HEK293T (cell line): ENCODE results near the gene CMTM2.

Source experiments
- CTCF ChIA-PET: fragments of 350-600 bp; formaldehyde crosslinking; extraction: SDS; loops from one replicate; lab custom pipeline; 2021; ENCODE audit warnings: antibody characterized with exemption, inconsistent platforms; lab: Yijun Ruan, JAX
- POLR2A ChIA-PET: fragments of 350-600 bp; formaldehyde crosslinking; extraction: SDS; loops from one replicate; lab custom pipeline; 2020; ENCODE audit warnings: antibody characterized with exemption, inconsistent platforms; lab: Yijun Ruan, JAX
- DNase-seq: peaks from one replicate; pipeline ENCODE4 v3.0.0; 2012; ENCODE audit warnings: mixed read lengths; ENCODE audit errors: extremely low spot score
- ARNT ChIP-seq: fragments of 450-650 bp; IDR thresholded peaks from 2 replicates; pipeline ENCODE4 v1.6.1; 2017; ENCODE audit warnings: mild to moderate bottlenecking
- BHLHE40 ChIP-seq: fragments of 450-650 bp; IDR thresholded peaks from 2 replicates; pipeline ENCODE4 v1.6.1; 2016; ENCODE audit warnings: mild to moderate bottlenecking, moderate library complexity, borderline replicate concordance
- CTBP1 ChIP-seq: fragments of 450-650 bp; IDR thresholded peaks from 2 replicates; pipeline ENCODE4 v1.6.1; 2016; ENCODE audit warnings: borderline replicate concordance
- ELF4 ChIP-seq: fragments of 450-650 bp; IDR thresholded peaks from 2 replicates; pipeline ENCODE4 v1.6.1; 2017; ENCODE audit warnings: antibody characterized with exemption
- FOXA1 ChIP-seq: fragments of 450-650 bp; IDR thresholded peaks from 2 replicates; pipeline ENCODE4 v1.6.1; 2016; ENCODE audit warnings: mild to moderate bottlenecking
- FOXK2 ChIP-seq: fragments of 450-650 bp; IDR thresholded peaks from 2 replicates; pipeline ENCODE4 v1.6.1; 2016; ENCODE audit warnings: mild to moderate bottlenecking
- FOXM1 ChIP-seq: fragments of 450-650 bp; IDR thresholded peaks from 2 replicates; pipeline ENCODE4 v1.6.1; 2017; ENCODE audit warnings: mild to moderate bottlenecking, borderline replicate concordance
- HDGF ChIP-seq: fragments of 450-650 bp; IDR thresholded peaks from 2 replicates; pipeline ENCODE4 v1.6.1; 2017; ENCODE audit warnings: antibody characterized with exemption, borderline replicate concordance
- L3MBTL2 ChIP-seq: fragments of 450-650 bp; conservative IDR thresholded peaks from 2 replicates; pipeline ENCODE4 v1.6.1; 2016; ENCODE audit warnings: mild to moderate bottlenecking
- LEF1 ChIP-seq: fragments of 450-650 bp; IDR thresholded peaks from 2 replicates; pipeline ENCODE4 v1.6.1; 2017; ENCODE audit warnings: mild to moderate bottlenecking, borderline replicate concordance
- NFRKB ChIP-seq: fragments of 450-650 bp; IDR thresholded peaks from 2 replicates; pipeline ENCODE4 v1.6.1; 2016; ENCODE audit warnings: mild to moderate bottlenecking, moderate library complexity
- SP1 ChIP-seq: fragments of 450-650 bp; IDR thresholded peaks from 2 replicates; pipeline ENCODE4 v1.6.1; 2017
- SUZ12 ChIP-seq: fragments of 450-650 bp; IDR thresholded peaks from 2 replicates; pipeline ENCODE4 v1.6.1; 2016; ENCODE audit warnings: mild to moderate bottlenecking
- TARDBP ChIP-seq: fragments of 450-650 bp; IDR thresholded peaks from 2 replicates; pipeline ENCODE4 v1.6.1; 2016
- ZNF384 ChIP-seq: fragments of 450-650 bp; IDR thresholded peaks from 2 replicates; pipeline ENCODE4 v1.6.1; 2016
- TF ChIP-seq, protein P1 (sequence below): fragments of 450-650 bp; IDR thresholded peaks from 2 replicates; pipeline ENCODE4 v1.6.1; 2016

CMTM2 gene

DNA sequence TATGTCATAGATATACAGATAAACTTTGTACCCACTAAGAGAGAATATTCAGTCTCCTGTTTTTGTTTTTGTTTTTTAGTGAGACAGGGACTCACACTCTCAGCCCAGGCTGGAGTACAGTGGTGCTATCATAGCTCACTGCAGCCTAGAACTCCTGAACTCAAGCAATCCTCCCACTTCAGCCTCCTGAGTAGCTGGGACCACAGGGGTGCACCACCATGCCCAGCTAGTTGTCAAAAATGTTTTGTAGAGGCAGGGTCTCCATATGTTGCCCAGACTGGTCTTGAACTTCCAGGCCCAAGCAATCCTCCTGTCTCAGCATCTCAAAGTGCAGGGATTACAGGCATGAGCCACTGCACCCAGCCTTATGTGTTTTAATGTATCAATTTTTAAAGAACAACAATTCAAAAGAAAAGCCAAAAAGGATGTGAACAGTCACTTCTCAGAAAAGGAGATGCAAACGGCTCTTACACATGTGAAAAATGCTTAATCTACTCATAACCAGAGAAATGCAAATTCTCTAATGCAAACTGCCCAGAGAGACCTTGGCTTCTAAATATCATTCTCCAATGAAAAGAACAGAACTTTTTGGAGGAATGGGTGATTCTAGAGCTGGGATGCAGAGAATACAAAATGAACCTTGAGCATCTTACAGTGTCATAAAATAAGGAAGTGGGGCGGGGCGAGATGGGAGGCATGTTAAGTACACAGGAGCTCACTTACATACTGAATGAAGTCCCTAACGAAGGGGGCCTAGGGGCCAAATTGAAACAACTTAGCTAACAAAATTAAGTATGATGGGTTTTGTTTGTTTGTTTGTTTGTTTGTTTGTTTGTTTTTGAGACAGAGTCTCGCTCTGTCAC is 18.0 kb downstream of the CMTM2 start:
- ChIA-PET CTCF (interaction anchor here (0.7 to 1.7 kb wide), 2 partner anchors 10 to 11 kb away, joined by 6 to 8 read pairs; no protein-coding TSS in a partner anchor), POLR2A (no interaction called here)
- no peak for TF ChIP-seq LEF1
- TF ChIP-seq, protein P1, sequence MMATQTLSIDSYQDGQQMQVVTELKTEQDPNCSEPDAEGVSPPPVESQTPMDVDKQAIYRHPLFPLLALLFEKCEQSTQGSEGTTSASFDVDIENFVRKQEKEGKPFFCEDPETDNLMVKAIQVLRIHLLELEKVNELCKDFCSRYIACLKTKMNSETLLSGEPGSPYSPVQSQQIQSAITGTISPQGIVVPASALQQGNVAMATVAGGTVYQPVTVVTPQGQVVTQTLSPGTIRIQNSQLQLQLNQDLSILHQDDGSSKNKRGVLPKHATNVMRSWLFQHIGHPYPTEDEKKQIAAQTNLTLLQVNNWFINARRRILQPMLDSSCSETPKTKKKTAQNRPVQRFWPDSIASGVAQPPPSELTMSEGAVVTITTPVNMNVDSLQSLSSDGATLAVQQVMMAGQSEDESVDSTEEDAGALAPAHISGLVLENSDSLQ, result no peak
- no peak for TF ChIP-seq ARNT
- no peak for TF ChIP-seq NFRKB
- no peak for TF ChIP-seq SUZ12
- TF ChIP-seq L3MBTL2, result no peak
- no peak for TF ChIP-seq SP1
- TF ChIP-seq FOXK2, result no peak
- TF ChIP-seq FOXA1, result no peak
- no peak for TF ChIP-seq CTBP1
- TF ChIP-seq HDGF, result no peak
- no peak for TF ChIP-seq ZNF384
- no peak for TF ChIP-seq ELF4
- TF ChIP-seq TARDBP, result no peak
- no peak for TF ChIP-seq FOXM1
- no peak for TF ChIP-seq BHLHE40
- DNase-seq, result no peak

DNA sequence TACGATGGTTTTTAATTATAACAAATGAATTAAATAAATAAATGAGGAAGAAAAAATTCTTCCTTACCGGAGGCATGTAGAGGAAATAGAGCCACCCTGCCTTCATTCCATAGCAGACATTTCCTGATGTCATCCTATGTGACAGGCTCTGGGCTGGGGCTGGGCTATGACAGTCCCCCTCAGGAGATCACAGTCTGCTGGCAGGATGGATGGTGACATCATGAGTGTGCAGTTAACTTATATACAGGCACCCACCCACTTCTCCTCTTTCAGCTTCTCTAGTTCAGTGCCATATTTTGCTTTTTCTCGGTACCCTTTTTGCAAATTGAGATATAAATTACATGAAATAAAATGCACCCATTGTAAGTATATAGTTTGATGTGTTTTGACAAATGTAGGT is 18.8 kb downstream of the CMTM2 start:
- TF ChIP-seq SUZ12 (no peak), HDGF (no peak), TARDBP (no peak), ARNT (no peak), CTBP1 (no peak)
- DNase-seq, result no peak
- ChIA-PET POLR2A (no interaction called here), CTCF (interaction anchor here (0.7 to 1.7 kb wide), 2 partner anchors 9 to 10 kb away, joined by 6 to 8 read pairs; no protein-coding TSS in a partner anchor)

DNA sequence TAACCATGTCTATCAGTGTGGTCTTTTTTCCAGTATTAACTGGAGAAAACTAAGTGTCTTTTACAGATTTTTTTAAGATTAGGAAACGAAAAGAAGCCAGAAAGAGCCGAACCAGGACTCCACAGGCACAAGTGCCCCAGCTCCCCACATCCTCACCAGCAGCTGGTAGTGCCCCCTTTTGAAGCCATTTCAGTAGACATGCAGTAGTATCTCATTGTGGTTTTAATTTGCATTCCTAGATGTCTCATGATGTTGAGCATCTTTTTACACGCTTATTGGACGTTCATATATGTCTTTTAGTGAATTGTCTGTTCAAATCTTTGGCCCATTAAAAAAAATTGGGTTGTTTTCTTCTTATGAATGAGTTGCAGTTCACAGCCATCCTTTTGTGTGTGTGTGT is 20.5 kb downstream of the CMTM2 start:
- ChIA-PET CTCF (no interaction called here), POLR2A (no interaction called here)
- no peak for DNase-seq

DNA sequence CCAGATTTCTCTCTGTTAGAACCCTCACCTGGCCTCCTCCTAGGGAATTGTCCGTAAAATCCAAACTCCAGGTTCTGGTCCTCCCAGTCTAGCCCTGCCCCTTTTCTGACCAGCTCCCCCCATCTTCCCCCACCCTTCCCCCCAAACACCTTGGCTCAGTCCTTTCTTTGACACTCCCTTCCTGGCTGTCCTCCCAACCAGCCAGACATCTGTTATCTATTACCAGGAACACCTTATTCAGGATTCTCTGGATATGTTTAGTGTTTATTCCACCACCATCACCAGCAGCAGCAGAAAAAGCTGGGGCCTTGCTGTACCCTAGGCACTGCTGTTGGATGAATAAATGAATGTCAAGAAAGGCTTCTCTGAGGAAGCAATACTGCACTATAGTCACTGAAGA is 21.2 kb downstream of the CMTM2 start:
- no peak for DNase-seq

More for the DNA sequence above, 20.5 kb downstream of the CMTM2 start:
- TF ChIP-seq FOXA1, result no peak
- TF ChIP-seq LEF1, result no peak
- TF ChIP-seq SUZ12, result no peak
- TF ChIP-seq, protein P1, result no peak
- TF ChIP-seq SP1, result no peak
- no peak for TF ChIP-seq ELF4
- no peak for TF ChIP-seq TARDBP
- no peak for TF ChIP-seq ZNF384
- TF ChIP-seq FOXM1, result no peak

DNA sequence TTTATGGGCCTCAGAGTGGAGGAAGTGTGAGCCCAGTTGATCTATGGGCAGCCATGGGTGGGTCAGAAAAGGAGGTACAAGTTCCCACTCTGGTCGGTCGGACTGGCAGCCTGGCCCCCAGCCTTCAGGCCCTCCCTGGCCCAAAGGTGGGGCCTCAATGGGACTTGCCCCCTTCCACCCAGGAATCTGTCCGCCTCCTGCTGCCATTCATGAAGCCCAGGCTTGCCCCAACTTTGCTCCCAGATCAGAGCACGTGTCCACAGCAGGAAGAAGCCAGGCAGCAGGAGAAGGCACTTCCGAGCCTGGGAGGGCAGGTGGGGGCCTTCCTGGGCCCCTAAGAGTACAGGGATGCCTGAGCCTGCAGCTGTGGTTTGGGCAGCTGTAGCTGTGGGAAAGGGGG is 22.2 kb downstream of the CMTM2 start:
- CTCF ChIA-PET, result no interaction called here
- POLR2A ChIA-PET, result no interaction called here

More for the DNA sequence above, 21.2 kb downstream of the CMTM2 start:
- TF ChIP-seq SUZ12 (no peak), CTBP1 (no peak), FOXK2 (no peak), BHLHE40 (no peak), ARNT (no peak)
- ChIA-PET POLR2A (no interaction called here), CTCF (no interaction called here)

DNA sequence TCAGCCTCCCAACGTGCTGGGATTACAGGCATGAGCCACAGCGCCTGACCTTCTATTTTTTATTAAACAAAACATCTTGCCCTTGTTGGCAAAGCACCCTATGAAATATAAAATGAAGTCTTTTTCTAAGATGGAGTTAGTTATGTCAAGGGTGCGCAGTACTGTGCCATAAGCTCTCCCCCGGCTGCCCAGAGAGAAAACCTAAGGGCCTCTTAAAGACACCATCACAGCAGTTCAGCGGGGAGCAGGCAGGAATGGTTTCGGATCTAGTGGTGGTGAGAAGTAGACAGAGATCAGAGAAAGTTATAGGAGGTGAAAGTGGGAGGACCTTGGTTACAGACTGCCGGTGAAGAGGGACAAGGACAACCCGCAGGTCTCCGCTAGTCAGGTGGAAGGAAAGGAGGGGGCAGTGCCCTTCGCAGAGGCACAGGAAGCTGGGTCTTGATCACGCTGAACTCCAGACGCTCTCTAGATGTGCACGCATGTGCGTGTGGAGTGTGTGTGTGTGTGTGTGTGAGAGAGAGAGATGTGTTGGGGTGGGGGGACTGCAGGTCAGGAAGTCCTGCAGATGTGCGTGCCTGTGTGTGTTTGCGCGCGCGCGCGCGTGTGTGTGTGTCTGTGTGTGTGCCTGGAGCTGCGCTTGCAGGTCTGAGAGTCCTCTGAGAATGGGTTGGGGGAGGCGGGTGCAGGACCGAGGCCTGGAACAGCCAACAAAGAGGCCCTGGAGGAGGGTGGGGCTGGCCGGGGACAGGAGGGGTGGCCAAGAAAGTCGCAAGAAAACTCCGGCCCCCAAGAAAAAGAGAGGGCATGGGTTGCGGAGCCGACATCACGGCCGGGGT is 24.5 kb downstream of the CMTM2 start:
- ChIA-PET POLR2A (interaction anchor here (0.8 to 1.3 kb wide), 4 partner anchors 16 to 227 kb away, joined by 3 to 7 read pairs (median 4); partner anchors contain the start of genes CKLF and NAE1), CTCF (no interaction called here)
- DNase-seq, result peak; percentile 57
- TF ChIP-seq ARNT (no peak), L3MBTL2 (0 out of 2 replicates have a peak, but pooled peaks have one; percentile 6), TARDBP (0 out of 2 replicates have a peak, but pooled peaks have one; percentile 58)

More for the DNA sequence above, 22.2 kb downstream of the CMTM2 start:
- DNase-seq, result no peak
- no peak for TF ChIP-seq BHLHE40
- no peak for TF ChIP-seq HDGF
- no peak for TF ChIP-seq ARNT
